Cardiac fibroblast (primary cell): ENCODE measurements around the gene FAM13C.

ENCODE experiments used
- DNase-seq, 2 donors: peaks; one replicate each; pipeline versions ENCODE4 v3.0.0 to v3.0.0-alpha.2; 2010; ENCODE audit warnings: low read depth in 2 of 2
- H3K4me3 ChIP-seq, 2 donors: replicated peaks in 1 of 2; 1 replicate in 1 of 2; 2 replicates in 1 of 2; pipeline ENCODE4 v1.5.1; 2011; ENCODE audit warnings: low read depth in 2 of 2, low read length in 2 of 2, mild to moderate bottlenecking in 2 of 2, moderate library complexity in 1 of 2
- CTCF ChIP-seq: IDR thresholded peaks from one replicate; pipeline ENCODE4 v1.5.1; 2011; ENCODE audit warnings: low read depth, mild to moderate bottlenecking, low read length, inconsistent platforms

FAM13C gene

GRCh38 chr10:59252491-59252890 lies 109.9 kb downstream of the FAM13C start:
- TF ChIP-seq CTCF = no peak

GRCh38 chr10:59245686-59246085 lies 116.7 kb downstream of the FAM13C start:
- no peak for DNase-seq
- no peak for TF ChIP-seq CTCF

More at GRCh38 chr10:59252491-59252890, 109.9 kb downstream of the FAM13C start:
- no peak overlapping the region for H3K4me3 ChIP-seq
- no peak for DNase-seq

GRCh38 chr10:59244871-59245270 lies 117.5 kb downstream of the FAM13C start:
- H3K4me3 ChIP-seq = no peak overlapping the region
- TF ChIP-seq CTCF = no peak
- no peak for DNase-seq

More at GRCh38 chr10:59245686-59246085, 116.7 kb downstream of the FAM13C start:
- H3K4me3 ChIP-seq = no peak overlapping the region

GRCh38 chr10:59243611-59244195 lies 118.6 kb downstream of the FAM13C start:
- no peak overlapping the region for H3K4me3 ChIP-seq
- DNase-seq = no peak
- no peak for TF ChIP-seq CTCF

- H3K4me3 ChIP-seq = no peak overlapping the region
- TF ChIP-seq CTCF = no peak
- no peak for DNase-seq
These were observed 119.4 kb downstream of the FAM13C start for GRCh38 chr10:59242991-59243390.

GRCh38 chr10:59242057-59242456 lies 120.3 kb downstream of the FAM13C start:
- no peak overlapping the region for H3K4me3 ChIP-seq
- TF ChIP-seq CTCF = no peak
- DNase-seq = no peak
